PFSK-1 (cell line): Measurements from ENCODE around the gene BANK1.

Experiments used
- POLR2AphosphoS5 ChIP-seq: IDR thresholded peaks from 2 replicates; pipeline ENCODE4 v1.6.1; 2012; ENCODE audit warnings: low read depth, mild to moderate bottlenecking, control low read depth, low read length, moderate library complexity
- SIN3A ChIP-seq: IDR thresholded peaks from 2 replicates; pipeline ENCODE4 v1.6.1; 2012; ENCODE audit warnings: mild to moderate bottlenecking, low read length, moderate library complexity, borderline replicate concordance; ENCODE audit not compliant: insufficient read depth
- TF ChIP-seq, protein P1 (sequence below), 2 experiments: IDR thresholded peaks; 2 replicates each; pipeline versions ENCODE4 v1.6.1 to v1.8.0; 2011 to 2012; ENCODE audit warnings: low read depth in 2 of 2, low read length in 2 of 2, control low read depth in 1 of 2, inconsistent platforms in 1 of 2, mild to moderate bottlenecking in 1 of 2, moderate library complexity in 1 of 2; ENCODE audit not compliant: insufficient read depth in 1 of 2

DNA sequence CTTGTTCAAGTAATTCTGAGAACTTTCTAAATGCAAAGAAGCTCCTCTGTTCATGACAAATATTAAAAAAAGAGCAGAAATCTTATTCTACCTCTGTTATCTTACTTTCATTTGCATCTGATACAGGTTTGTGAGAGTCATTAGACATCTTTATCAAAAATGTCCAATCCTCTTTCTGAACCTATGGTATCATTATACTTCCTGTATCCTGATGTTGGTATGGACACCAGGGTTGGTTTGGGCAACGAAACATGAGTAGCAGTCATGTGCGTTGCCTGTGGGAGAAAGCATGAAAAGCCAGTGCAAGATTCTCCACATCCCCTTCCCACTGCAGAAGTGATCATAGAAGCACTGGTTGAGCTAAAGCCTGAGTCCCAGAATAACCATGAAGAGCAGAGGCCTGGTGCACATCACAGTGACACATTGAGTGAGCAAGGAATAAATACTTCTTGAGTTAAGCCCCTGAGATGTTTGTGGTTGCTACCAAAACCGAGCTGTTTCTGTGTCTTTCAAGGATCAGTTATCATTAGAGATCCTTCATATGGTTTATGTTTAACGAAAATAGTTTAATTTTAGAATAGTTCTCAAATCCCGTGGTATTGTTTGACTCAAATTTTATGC is 197.2 kb downstream of the BANK1 start:
- TF ChIP-seq SIN3A (no peak), POLR2AphosphoS5 (no peak)
- TF ChIP-seq, protein P1, sequence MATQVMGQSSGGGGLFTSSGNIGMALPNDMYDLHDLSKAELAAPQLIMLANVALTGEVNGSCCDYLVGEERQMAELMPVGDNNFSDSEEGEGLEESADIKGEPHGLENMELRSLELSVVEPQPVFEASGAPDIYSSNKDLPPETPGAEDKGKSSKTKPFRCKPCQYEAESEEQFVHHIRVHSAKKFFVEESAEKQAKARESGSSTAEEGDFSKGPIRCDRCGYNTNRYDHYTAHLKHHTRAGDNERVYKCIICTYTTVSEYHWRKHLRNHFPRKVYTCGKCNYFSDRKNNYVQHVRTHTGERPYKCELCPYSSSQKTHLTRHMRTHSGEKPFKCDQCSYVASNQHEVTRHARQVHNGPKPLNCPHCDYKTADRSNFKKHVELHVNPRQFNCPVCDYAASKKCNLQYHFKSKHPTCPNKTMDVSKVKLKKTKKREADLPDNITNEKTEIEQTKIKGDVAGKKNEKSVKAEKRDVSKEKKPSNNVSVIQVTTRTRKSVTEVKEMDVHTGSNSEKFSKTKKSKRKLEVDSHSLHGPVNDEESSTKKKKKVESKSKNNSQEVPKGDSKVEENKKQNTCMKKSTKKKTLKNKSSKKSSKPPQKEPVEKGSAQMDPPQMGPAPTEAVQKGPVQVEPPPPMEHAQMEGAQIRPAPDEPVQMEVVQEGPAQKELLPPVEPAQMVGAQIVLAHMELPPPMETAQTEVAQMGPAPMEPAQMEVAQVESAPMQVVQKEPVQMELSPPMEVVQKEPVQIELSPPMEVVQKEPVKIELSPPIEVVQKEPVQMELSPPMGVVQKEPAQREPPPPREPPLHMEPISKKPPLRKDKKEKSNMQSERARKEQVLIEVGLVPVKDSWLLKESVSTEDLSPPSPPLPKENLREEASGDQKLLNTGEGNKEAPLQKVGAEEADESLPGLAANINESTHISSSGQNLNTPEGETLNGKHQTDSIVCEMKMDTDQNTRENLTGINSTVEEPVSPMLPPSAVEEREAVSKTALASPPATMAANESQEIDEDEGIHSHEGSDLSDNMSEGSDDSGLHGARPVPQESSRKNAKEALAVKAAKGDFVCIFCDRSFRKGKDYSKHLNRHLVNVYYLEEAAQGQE (IDR thresholded peaks at IDR 0.05; ENCODE audit: insufficient read depth in 1 of 2, low read depth in 2 of 2, low read length in 2 of 2) = no peak
